Sigmoid colon (tissue), 7 donors: ENCODE results near the gene ITLN1. TPM values are rescaled to one million over a fixed set of nuclear protein-coding genes. Genes with fewer than 3 reads are reported as not detected.
"Not testable (repeated sequence)": the region's sequence is repeated elsewhere in the genome, so short reads cannot be mapped to it uniquely, and the experiment has no call there.

Source experiments
- DNase-seq: peaks from one replicate; pipeline ENCODE4 v3.0.0-alpha.2; 2019
- H3K27ac ChIP-seq, 4 donors: fragments of 200-600 bp; sonication (generic); one replicate each; pipeline ENCODE4 v1.5.1; 2016 to 2019; ENCODE audit warnings: mild to moderate bottlenecking in 1 of 4
- H3K27me3 ChIP-seq, 3 donors: fragments of 200-600 bp; sonication (generic); one replicate each; pipeline ENCODE4 v1.5.1; 2019; ENCODE audit warnings: mild to moderate bottlenecking in 1 of 3
- H3K36me3 ChIP-seq, 4 donors: fragments of 200-600 bp; sonication (generic); one replicate each; pipeline ENCODE4 v1.5.1; 2016 to 2019
- H3K4me1 ChIP-seq, 4 donors: fragments of 200-600 bp; sonication (generic); one replicate each; pipeline ENCODE4 v1.5.1; 2017 to 2019
- H3K4me3 ChIP-seq, 4 donors: fragments of 200-600 bp; sonication (generic); one replicate each; pipeline ENCODE4 v1.5.1; 2017 to 2019; ENCODE audit warnings: mild to moderate bottlenecking in 2 of 4, moderate library complexity in 1 of 4
- H3K9me3 ChIP-seq, 4 donors: fragments of 200-600 bp in 3 of 4; sonication (generic) in 3 of 4; one replicate each; pipeline versions ENCODE4 v1.5.1 to v1.6.1; 2013 to 2019
- EP300 ChIP-seq, 4 donors: sonication (generic); formaldehyde crosslinking; IDR thresholded peaks; one replicate each; pipeline ENCODE4 v1.6.1; 2017; ENCODE audit warnings: antibody characterized with exemption in 4 of 4
- POLR2A ChIP-seq, 2 donors: fragments of 450-650 bp; IDR thresholded peaks; one replicate each; pipeline ENCODE4 v1.6.1; 2016; ENCODE audit warnings: antibody characterized with exemption in 2 of 2, mild to moderate bottlenecking in 2 of 2, moderate library complexity in 2 of 2
- POLR2AphosphoS5 ChIP-seq, 4 donors: sonication (generic); formaldehyde crosslinking; IDR thresholded peaks; one replicate each; pipeline ENCODE4 v1.6.1; 2017; ENCODE audit warnings: antibody characterized with exemption in 4 of 4
- WGBS, 2 donors: extraction: QIAGEN DNeasy Blood & Tissue Kit; methylation state at CpG; one replicate each; pipeline ENCODE4 v1.1.7; 2013; 5-methylcytosine and 5-hydroxymethylcytosine counted together
- intact Hi-C: fragments of 100-400 bp; cut with DNase I; formaldehyde crosslinking; loops from one replicate; pipeline ENCODE4 v1.15.1; 2023
- polyA plus RNA-seq, 3 donors: library from polyadenylated mRNA; stranded (reverse); fragments of 200-250 nt; gene quantifications; one replicate each; pipeline ENCODE4 v1.2.3, GENCODE V29; 2013
- total RNA-seq, 4 donors: library from RNA; depleted of rRNA; stranded (reverse); fragments of >200 nt; gene quantifications; one replicate each; pipeline ENCODE4 v1.1.0, GENCODE V29; 2016
- TF ChIP-seq, protein P1 (sequence below), 4 experiments: fragments of 450-650 bp in 3 of 4; fragments of 200-600 bp in 1 of 4; IDR thresholded peaks; one replicate each; pipeline ENCODE4 v1.5.1; 2016 to 2019; ENCODE audit warnings: antibody characterized with exemption in 4 of 4, mild to moderate bottlenecking in 3 of 4, moderate library complexity in 2 of 4
- donor health status: healthy with polysubstance abuse.
- donor health status: Bipolar disorder and iron deficiency.
- donor health status: healthy.

Gene ITLN1
- total and polyA plus RNA-seq, 7 donors: 0.66 to 478 (median 175) TPM; not detected in 2

DNA sequence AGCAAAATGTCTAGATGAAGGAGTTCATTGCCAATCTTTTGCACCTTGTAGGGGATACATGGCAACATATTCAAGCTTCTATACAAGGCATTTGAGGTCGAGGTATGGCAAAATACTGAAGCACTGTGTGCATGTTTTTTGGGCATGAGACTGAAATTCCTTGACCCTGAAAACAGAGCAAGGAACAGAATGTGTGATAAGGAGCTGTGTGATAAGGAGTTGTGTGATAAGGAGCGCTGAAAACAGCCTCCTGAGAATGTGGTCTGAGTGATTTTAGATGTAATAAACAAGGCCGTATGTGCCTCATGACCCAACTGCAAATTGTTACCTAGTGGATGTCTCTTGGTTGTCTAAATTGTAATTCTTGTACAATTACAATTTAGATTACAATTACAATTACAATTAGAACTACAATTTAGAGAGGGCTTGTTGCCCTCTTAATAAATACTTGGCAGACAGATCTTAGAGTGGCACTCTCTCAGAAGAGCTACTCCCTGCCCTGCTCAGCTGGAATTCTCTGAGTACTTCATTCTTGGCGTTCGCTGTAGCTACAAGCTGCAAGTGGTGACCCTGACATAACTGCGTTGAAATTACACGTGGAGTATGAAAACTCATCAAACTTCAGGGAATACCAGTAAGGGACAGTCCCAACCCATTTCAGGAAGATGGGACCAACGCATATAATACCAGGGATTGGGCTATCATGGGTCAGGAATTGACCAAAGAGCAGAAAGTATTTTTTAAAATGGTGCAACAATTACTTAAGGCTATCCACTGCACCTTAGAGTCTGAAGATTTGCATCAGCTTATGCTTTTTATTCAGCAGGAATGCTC, 20.0 kb upstream of the ITLN1 start:
- DNase-seq: no peak
- no peaks in the 10 kb centered on the region for H3K27me3 ChIP-seq
- WGBS, 2 donors: 75 to 88% methylated on average over 8 of the region's 8 CpGs
- no peak overlapping the region for H3K4me3 ChIP-seq
- intact Hi-C loops: no loop called here
- no peak overlapping the region for H3K27ac ChIP-seq
- TF ChIP-seq POLR2AphosphoS5 (IDR thresholded peaks at IDR 0.05) (no peak), POLR2A (IDR thresholded peaks at IDR 0.05) (no peak)
- TF ChIP-seq, protein P1, sequence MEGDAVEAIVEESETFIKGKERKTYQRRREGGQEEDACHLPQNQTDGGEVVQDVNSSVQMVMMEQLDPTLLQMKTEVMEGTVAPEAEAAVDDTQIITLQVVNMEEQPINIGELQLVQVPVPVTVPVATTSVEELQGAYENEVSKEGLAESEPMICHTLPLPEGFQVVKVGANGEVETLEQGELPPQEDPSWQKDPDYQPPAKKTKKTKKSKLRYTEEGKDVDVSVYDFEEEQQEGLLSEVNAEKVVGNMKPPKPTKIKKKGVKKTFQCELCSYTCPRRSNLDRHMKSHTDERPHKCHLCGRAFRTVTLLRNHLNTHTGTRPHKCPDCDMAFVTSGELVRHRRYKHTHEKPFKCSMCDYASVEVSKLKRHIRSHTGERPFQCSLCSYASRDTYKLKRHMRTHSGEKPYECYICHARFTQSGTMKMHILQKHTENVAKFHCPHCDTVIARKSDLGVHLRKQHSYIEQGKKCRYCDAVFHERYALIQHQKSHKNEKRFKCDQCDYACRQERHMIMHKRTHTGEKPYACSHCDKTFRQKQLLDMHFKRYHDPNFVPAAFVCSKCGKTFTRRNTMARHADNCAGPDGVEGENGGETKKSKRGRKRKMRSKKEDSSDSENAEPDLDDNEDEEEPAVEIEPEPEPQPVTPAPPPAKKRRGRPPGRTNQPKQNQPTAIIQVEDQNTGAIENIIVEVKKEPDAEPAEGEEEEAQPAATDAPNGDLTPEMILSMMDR (IDR thresholded peaks at IDR 0.05): no peak
- H3K36me3 ChIP-seq: no peaks in the 10 kb centered on the region
- no peaks in the 10 kb centered on the region for H3K4me1 ChIP-seq
- H3K9me3 ChIP-seq: peaks cover 0 to 5% (median 0%) of the 10 kb centered on the region in 4 donors

DNA sequence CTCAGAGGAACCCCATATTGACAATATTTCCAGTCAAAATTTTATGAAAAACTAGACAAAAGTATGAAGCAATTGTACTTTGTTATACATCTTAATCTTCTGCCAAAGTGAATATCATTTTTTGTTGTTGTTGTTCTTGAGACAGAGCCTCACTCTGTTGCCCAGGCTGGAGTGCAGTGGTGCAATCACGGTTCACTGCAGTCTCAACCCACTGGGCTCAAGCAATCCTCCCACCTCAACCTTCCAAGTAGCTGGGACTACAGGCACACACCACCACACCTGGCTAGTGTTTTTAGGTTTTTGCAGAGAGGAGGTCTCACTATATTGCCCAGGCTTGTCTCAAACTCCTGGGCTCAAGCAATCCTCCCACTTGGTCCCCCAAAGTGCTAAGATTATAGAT, 17.3 kb upstream of the ITLN1 start:
- 72 to 84% methylated on average over 1 of the region's 1 CpG for WGBS, 2 donors

DNA sequence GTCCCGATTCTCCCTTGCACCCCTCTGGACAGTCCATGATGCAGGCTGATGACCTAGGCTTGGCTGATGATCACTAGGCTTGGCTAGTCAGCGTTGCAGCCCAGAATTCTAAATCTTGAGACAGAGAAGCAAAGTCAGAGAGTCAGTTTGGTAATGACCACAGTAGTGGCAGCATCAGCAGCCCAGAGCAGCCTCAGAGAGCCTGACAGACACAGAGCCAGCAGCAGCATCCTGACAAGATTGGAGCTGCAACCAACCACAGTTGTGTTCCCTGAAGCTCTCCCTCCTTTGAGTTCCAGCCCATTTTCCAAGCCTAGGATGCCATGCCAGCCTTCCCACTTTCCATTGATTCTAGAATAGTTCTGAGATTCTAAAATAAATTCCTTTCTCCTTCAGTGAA, 16.8 kb upstream of the ITLN1 start:
- WGBS, 2 donors: 86 to 93% methylated on average over 2 of the region's 2 CpGs
- H3K27me3 ChIP-seq: no peaks in the 10 kb centered on the region
- H3K9me3 ChIP-seq: peaks cover 0 to 5% (median 0%) of the 10 kb centered on the region in 4 donors
- H3K4me3 ChIP-seq: no peak overlapping the region
- TF ChIP-seq, protein P1 (IDR thresholded peaks at IDR 0.05): no peak
- no peak for TF ChIP-seq POLR2A (IDR thresholded peaks at IDR 0.05)
- TF ChIP-seq POLR2AphosphoS5 (IDR thresholded peaks at IDR 0.05): no peak
- TF ChIP-seq EP300 (IDR thresholded peaks at IDR 0.05): no peak
- H3K27ac ChIP-seq: no peak overlapping the region
- H3K36me3 ChIP-seq: no peaks in the 10 kb centered on the region
- intact Hi-C loops: no loop called here
- no peaks in the 10 kb centered on the region for H3K4me1 ChIP-seq
- DNase-seq: no peak

More for the DNA sequence above, 17.3 kb upstream of the ITLN1 start:
- H3K27ac ChIP-seq, H3K4me1 ChIP-seq, H3K27me3 ChIP-seq, intact Hi-C loops, H3K9me3 ChIP-seq, H3K4me3 ChIP-seq, DNase-seq, H3K36me3 ChIP-seq: not testable (repeated sequence)

DNA sequence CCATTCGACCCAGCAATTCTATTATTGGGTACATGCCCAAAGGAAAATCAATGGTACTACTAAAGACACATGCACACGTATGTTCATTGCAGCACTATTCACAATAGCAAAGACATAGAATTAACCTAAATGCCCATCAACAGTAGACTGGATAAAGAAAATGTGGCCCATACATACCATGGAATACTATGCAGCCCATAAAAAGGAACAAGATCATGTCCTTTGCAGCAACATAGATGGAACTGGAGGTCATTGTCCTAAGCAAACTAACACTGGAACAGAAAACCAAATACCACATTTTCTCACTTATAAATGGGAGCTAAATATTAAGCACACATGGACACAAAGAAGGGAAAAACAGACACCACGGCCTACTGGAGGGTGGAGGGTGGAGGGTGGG, 15.7 kb upstream of the ITLN1 start:
- intact Hi-C loops, H3K4me1 ChIP-seq, H3K27me3 ChIP-seq, H3K4me3 ChIP-seq, DNase-seq, H3K9me3 ChIP-seq, H3K27ac ChIP-seq, H3K36me3 ChIP-seq: not testable (repeated sequence)
- 66 to 93% methylated on average over 3 of the region's 3 CpGs for WGBS, 2 donors

DNA sequence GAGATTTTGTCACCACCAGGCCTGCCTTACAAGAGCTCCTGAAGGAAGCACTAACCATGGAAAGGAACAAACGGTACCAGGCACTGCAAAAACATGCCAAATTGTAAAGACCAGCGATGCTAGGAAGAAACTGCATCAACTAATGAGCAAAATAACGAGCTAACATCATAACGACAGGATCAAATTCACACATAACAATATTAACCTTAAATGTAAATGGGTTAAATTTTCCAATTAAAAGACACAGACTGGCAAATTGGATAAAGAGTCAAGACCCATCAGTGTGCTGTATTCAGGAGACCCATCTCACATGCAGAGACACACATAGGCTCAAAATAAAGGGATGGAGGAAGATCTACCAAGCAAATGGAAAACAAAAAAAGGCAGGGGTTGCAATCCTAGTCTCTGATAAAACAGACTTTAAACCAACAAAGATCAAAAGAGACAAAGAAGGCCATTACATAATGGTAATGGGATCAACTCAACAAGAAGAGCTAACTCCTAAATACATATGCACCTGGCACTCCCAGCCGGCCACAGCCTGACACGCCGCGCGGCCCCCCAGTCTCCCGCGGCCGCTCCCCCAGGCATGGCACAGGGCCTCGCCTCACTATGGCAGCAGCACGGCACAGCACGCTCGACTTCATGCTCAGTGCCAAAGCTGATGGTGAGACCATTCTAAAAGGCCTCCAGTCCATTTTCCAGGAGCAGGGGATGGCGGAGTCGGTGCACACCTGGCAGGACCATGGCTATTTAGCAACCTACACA, 9.6 kb upstream of the ITLN1 start:
- H3K36me3 ChIP-seq, intact Hi-C loops, H3K9me3 ChIP-seq, H3K27ac ChIP-seq, H3K4me3 ChIP-seq, H3K4me1 ChIP-seq, DNase-seq, H3K27me3 ChIP-seq: not testable (repeated sequence)
- 95 to 96% methylated on average over 18 of the region's 18 CpGs for WGBS, 2 donors

DNA sequence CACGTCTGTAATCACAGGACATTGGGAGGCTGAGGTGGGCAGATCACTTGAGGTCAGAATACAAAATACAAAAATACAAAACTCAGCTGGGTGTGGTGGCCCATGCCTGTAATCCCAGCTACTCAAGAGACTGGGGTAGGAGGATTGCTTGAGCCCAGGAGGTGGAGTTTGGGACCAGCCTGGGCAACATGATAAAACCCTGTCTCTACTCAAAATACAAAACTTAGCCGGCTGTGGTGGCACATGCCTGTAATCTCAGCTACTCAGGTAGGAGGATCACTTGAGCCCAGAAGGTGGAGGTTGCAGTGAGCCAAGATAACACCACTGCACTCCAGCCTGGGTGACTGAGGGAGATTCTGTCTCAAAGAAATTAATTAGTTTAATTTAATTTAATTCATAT, 6.5 kb upstream of the ITLN1 start:
- no peak for TF ChIP-seq EP300 (IDR thresholded peaks at IDR 0.05)
- TF ChIP-seq, protein P1 (IDR thresholded peaks at IDR 0.05): no peak
- H3K4me3 ChIP-seq: no peak overlapping the region
- H3K27ac ChIP-seq: no peak overlapping the region
- peaks cover 0 to 2% (median under 1%) of the 10 kb centered on the region in 4 donors for H3K9me3 ChIP-seq
- intact Hi-C loops: no loop called here
- WGBS, 2 donors: 50 to 76% methylated on average over 2 of the region's 2 CpGs
- H3K27me3 ChIP-seq: no peaks in the 10 kb centered on the region
- H3K36me3 ChIP-seq: no peaks in the 10 kb centered on the region
- no peak for DNase-seq
- no peaks in the 10 kb centered on the region for H3K4me1 ChIP-seq
